Tibial nerve (tissue), 4 donors: Measurements from ENCODE around the gene ERH. TPM values are rescaled to one million over a fixed set of nuclear protein-coding genes. Genes with fewer than 3 reads are reported as not detected.

Source experiments
- DNase-seq, 2 donors: peaks; one replicate each; pipeline ENCODE4 v3.0.0-alpha.2; 2019; ENCODE audit warnings: low spot score in 2 of 2
- H3K27ac ChIP-seq, 4 donors: fragments of 200-600 bp; sonication (generic) in 3 of 4; one replicate each; pipeline ENCODE4 v1.5.1; 2017 to 2019; ENCODE audit warnings: mild to moderate bottlenecking in 1 of 4
- H3K27me3 ChIP-seq, 2 donors: fragments of 200-600 bp; sonication (generic) in 1 of 2; one replicate each; pipeline versions ENCODE4 v1.5.1 to v1.6.0; 2017 to 2019
- H3K36me3 ChIP-seq, 3 donors: fragments of 200-600 bp; sonication (generic); one replicate each; pipeline ENCODE4 v1.5.1; 2018 to 2019
- H3K4me1 ChIP-seq, 4 donors: fragments of 200-600 bp; sonication (generic) in 3 of 4; one replicate each; pipeline ENCODE4 v1.5.1; 2017 to 2019
- H3K4me3 ChIP-seq, 4 donors: fragments of 200-600 bp; sonication (generic) in 3 of 4; one replicate each; pipeline ENCODE4 v1.5.1; 2017 to 2019; ENCODE audit warnings: mild to moderate bottlenecking in 1 of 4, moderate library complexity in 1 of 4
- H3K9me3 ChIP-seq, 4 donors: fragments of 200-600 bp; sonication (generic) in 3 of 4; one replicate each; pipeline ENCODE4 v1.5.1; 2017 to 2019
- CTCF ChIP-seq, 5 experiments: fragments of 200-600 bp in 3 of 5; fragments of 450-650 bp in 2 of 5; sonication (generic) in 3 of 5; IDR thresholded peaks; one replicate each; pipeline ENCODE4 v1.5.1; 2016 to 2019; ENCODE audit warnings: antibody characterized with exemption in 5 of 5, mild to moderate bottlenecking in 3 of 5, moderate library complexity in 2 of 5
- EP300 ChIP-seq, 2 donors: sonication (generic); formaldehyde crosslinking; IDR thresholded peaks; one replicate each; pipeline ENCODE4 v1.6.1; 2017; ENCODE audit warnings: antibody characterized with exemption in 2 of 2, mild to moderate bottlenecking in 1 of 2
- POLR2A ChIP-seq, 2 donors: fragments of 450-650 bp; IDR thresholded peaks; one replicate each; pipeline ENCODE4 v1.6.1; 2017; ENCODE audit warnings: antibody characterized with exemption in 2 of 2, mild to moderate bottlenecking in 2 of 2, moderate library complexity in 2 of 2
- WGBS, 2 donors: methylation state at CpG; one replicate each; pipeline ENCODE4 v1.1.5; 2018; 5-methylcytosine and 5-hydroxymethylcytosine counted together
- total RNA-seq, 4 donors: library from RNA; depleted of rRNA; stranded (reverse); fragments of >200 nt; gene quantifications; one replicate each; pipeline ENCODE4 v1.1.0, GENCODE V29; 2016

ERH gene
- total RNA-seq, 4 donors from 2014 or later = 59.4 to 113 (median 82.5) TPM

GRCh38 chr14:69332782-69333395 lies 65.2 kb downstream of the ERH start:
- no peaks in the 10 kb centered on the region for H3K9me3 ChIP-seq
- H3K4me1 ChIP-seq = peaks cover 0 to 10% (median 0%) of the 10 kb centered on the region in 4 donors
- H3K27ac ChIP-seq = no peak overlapping the region
- H3K4me3 ChIP-seq = no peak overlapping the region
- H3K27me3 ChIP-seq = no peaks in the 10 kb centered on the region
- no peaks in the 10 kb centered on the region for H3K36me3 ChIP-seq
- 76 to 81% methylated on average over 10 to 12 of the region's 13 CpGs for WGBS, 2 donors
- TF ChIP-seq CTCF (IDR thresholded peaks at IDR 0.05) (no peak), POLR2A (IDR thresholded peaks at IDR 0.05) (no peak), EP300 (IDR thresholded peaks at IDR 0.05) (no peak)
- no peak for DNase-seq

DNA sequence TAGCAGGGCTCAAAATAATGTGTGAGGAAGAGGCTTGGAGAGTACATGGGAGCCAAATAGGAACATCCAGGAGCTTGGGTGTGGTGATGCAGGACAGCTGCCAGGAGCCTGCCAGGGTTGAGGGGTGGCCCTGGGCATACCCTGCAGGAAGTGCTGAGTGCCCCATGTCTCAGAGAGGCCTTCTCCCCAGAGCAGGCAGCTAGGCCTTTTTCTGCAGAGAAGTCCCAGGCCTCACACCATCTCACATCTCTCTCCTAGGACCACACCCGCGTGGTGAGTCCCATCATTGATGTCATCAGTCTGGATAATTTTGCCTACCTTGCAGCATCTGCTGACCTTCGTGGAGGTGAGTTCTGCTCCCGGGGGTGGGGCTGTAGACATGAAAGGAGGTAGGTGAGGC lies 66.9 kb downstream of the ERH start:
- no peaks in the 10 kb centered on the region for H3K36me3 ChIP-seq
- H3K4me3 ChIP-seq = no peak overlapping the region
- TF ChIP-seq CTCF (IDR thresholded peaks at IDR 0.05) (no peak), POLR2A (IDR thresholded peaks at IDR 0.05) (no peak), EP300 (IDR thresholded peaks at IDR 0.05) (no peak)
- no peak for DNase-seq
- 80 to 87% methylated on average over 4 of the region's 4 CpGs for WGBS, 2 donors
- no peaks in the 10 kb centered on the region for H3K9me3 ChIP-seq
- no peak overlapping the region for H3K27ac ChIP-seq
- no peaks in the 10 kb centered on the region for H3K27me3 ChIP-seq
- peaks cover 0 to 10% (median 0%) of the 10 kb centered on the region in 4 donors for H3K4me1 ChIP-seq

Other genes starting within 250 kb of the ERH start
- gene DCAF5, start 245.2 kb downstream of the ERH start, total RNA-seq = 10 to 100 TPM; 42.2 to 53.7 (median 51.1) TPM
- 10 to 100 TPM; 17.4 to 24.7 (median 20.9) TPM for gene EXD2, start 206.8 kb downstream of the ERH start, total RNA-seq
- 10 to 100 TPM in 2 of 4 donors, 1 to 10 TPM in 2; 8.3 to 11.7 (median 10.7) TPM for gene GALNT16, start 138.1 kb downstream of the ERH start, total RNA-seq
- 10 to 100 TPM; 52.2 to 68.4 (median 64.4) TPM for gene SLC39A9, start 393 bp upstream of the ERH start, total RNA-seq
- not detected for gene PLEKHD1, start 86.4 kb upstream of the ERH start, total RNA-seq
- not detected for gene CCDC177, start 176.6 kb upstream of the ERH start, total RNA-seq
- gene SUSD6, start 213.3 kb upstream of the ERH start, total RNA-seq = 10 to 100 TPM; 54.4 to 66.3 (median 57.7) TPM